ENCODE measurements around the gene PTBP2. TPM values are rescaled to one million over a fixed set of nuclear protein-coding genes. Genes with fewer than 3 reads are reported as not detected.

The PTBP2 gene
- total RNA-seq, 1 donor from 2014 or later = 29.7 TPM

DNA sequence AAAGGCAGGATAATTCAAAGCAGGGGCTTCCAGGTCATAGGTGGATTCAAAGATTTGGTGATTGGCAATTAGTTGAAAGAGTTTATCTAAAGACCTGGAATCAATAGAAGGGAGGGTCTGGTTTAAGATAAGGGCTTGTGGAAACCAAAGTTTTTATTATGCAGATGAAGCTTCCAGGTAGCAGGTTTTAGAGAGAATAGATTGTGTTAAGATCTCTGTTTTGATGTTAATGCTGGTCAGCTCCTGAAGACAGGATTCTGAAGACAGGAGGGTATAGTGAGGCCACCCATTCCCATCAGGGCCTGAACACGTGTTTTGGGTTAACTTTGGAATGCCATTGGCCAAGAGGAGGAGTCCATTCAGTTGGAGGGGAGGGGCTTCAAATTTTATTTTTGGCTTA is 6.1 kb upstream of the PTBP2 start:
- no peaks in the 10 kb centered on the region for H3K4me1 Mint-ChIP-seq (ENCODE audit: unreplicated experiment)
- H3K4me3 Mint-ChIP-seq (ENCODE audit: unreplicated experiment) = no peak overlapping the region
- no peak for DNase-seq (ENCODE audit: low spot score)
- no peaks in the 10 kb centered on the region for H3K36me3 Mint-ChIP-seq (ENCODE audit: low read depth, unreplicated experiment)
- H3K27ac Mint-ChIP-seq (ENCODE audit: unreplicated experiment) = no peak overlapping the region
- no peaks in the 10 kb centered on the region for H3K9me3 Mint-ChIP-seq (ENCODE audit: unreplicated experiment)
- no peaks in the 10 kb centered on the region for H3K27me3 Mint-ChIP-seq (ENCODE audit: unreplicated experiment)
- TF ChIP-seq, protein P1, sequence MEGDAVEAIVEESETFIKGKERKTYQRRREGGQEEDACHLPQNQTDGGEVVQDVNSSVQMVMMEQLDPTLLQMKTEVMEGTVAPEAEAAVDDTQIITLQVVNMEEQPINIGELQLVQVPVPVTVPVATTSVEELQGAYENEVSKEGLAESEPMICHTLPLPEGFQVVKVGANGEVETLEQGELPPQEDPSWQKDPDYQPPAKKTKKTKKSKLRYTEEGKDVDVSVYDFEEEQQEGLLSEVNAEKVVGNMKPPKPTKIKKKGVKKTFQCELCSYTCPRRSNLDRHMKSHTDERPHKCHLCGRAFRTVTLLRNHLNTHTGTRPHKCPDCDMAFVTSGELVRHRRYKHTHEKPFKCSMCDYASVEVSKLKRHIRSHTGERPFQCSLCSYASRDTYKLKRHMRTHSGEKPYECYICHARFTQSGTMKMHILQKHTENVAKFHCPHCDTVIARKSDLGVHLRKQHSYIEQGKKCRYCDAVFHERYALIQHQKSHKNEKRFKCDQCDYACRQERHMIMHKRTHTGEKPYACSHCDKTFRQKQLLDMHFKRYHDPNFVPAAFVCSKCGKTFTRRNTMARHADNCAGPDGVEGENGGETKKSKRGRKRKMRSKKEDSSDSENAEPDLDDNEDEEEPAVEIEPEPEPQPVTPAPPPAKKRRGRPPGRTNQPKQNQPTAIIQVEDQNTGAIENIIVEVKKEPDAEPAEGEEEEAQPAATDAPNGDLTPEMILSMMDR (IDR thresholded peaks at IDR 0.05; ENCODE audit: unreplicated experiment) = no peak

DNA sequence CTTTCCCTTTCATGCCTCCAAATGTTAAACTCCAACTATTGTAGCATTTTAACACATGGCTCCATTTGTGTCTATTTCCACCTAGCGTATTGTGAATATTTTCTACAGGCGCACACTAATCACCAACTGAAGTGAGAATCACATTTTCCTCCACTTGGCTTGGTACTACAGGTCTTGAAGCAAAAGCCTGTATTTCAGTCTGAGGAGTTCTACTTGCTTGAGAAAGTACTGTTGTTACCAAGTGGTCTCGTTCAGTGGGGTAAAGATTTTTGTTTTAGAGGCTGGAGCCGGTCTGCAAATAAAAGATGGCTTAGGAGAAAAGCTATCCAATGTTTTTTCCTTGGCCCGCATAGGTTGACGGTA is 550 bp upstream of the PTBP2 start:
- Mint-ChIP-seq H3K27ac (ENCODE audit: unreplicated experiment) (peak overlapping the region; percentile 94), H3K36me3 (ENCODE audit: low read depth, unreplicated experiment) (peaks cover 10% of the 10 kb centered on the region), H3K9me3 (ENCODE audit: unreplicated experiment) (no peaks in the 10 kb centered on the region), H3K4me1 (ENCODE audit: unreplicated experiment) (peaks cover 18% of the 10 kb centered on the region), H3K27me3 (ENCODE audit: unreplicated experiment) (peaks cover 6% of the 10 kb centered on the region), H3K4me3 (ENCODE audit: unreplicated experiment) (peak overlapping the region; percentile 99)
- TF ChIP-seq, protein P1 (IDR thresholded peaks at IDR 0.05; ENCODE audit: unreplicated experiment) = no peak
- no peak for DNase-seq (ENCODE audit: low spot score)

DNA sequence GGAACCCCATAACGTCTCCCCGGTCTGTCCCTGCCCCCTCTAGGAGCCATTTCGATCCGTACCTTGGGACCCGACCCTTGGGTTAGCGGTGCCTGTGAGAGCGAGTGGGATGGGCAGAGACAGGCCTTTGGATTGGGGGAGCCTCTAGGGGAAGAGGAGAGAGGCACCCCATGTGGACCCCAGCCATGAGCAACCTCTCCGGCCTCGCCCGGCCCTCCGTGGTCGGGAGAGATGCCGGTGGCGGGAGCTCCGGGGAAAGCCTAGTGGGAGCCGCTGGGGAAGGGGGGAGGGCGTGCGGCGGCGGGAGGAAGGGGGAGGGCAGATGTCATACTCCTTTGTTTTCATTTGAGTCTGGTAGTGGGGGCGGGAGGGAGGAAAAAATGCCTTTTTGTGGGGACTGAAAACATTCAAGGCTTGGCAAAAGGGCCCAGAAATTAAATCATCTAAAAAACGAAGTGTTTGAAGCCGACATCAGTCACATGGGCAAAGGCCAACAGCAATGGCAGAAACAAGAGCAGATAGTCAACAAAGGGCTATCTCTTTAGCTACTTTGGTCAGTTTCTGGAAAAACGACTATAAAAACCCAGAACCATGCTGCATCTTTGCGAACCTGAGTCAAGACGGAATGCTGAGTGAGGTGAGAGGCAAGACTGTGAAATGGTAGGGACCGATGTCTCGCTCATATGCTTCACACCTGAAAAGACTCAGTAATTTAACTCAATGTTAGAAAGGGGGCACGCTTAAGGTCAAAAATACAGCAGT is 758 bp downstream of the PTBP2 start:
- Mint-ChIP-seq H3K27me3 (ENCODE audit: unreplicated experiment) (peaks cover 6% of the 10 kb centered on the region), H3K4me3 (ENCODE audit: unreplicated experiment) (peak overlapping the region; percentile 98), H3K4me1 (ENCODE audit: unreplicated experiment) (peaks cover 24% of the 10 kb centered on the region), H3K36me3 (ENCODE audit: low read depth, unreplicated experiment) (peaks cover 10% of the 10 kb centered on the region), H3K9me3 (ENCODE audit: unreplicated experiment) (no peaks in the 10 kb centered on the region), H3K27ac (ENCODE audit: unreplicated experiment) (peak overlapping the region; percentile 95)
- DNase-seq (ENCODE audit: low spot score) = peak; percentile 59
- TF ChIP-seq, protein P1 (IDR thresholded peaks at IDR 0.05; ENCODE audit: unreplicated experiment) = no peak

DNA sequence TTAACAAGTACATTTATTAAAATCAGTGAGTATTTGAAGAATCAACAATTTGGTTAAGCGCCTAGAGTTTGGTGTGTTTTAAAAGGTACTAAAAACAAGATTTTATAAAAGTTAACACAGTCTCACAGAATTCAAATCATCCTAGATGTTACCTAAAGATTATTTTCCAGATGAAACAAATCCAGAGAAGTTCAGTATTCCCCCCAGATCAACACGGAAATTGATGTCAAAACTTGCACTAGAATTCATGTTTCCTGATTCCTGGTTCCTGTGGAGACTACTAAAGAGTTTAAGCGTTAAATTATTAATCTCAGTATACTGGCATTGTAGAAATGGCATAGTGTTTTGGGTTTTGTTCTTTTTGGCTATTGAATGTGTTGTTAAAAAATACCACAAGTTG is 1.4 kb downstream of the PTBP2 start:
- Mint-ChIP-seq H3K36me3 (ENCODE audit: low read depth, unreplicated experiment) (peaks cover 10% of the 10 kb centered on the region), H3K9me3 (ENCODE audit: unreplicated experiment) (no peaks in the 10 kb centered on the region), H3K27ac (ENCODE audit: unreplicated experiment) (peak overlapping the region; percentile 95), H3K4me3 (ENCODE audit: unreplicated experiment) (peak overlapping the region; percentile 98), H3K27me3 (ENCODE audit: unreplicated experiment) (peaks cover 6% of the 10 kb centered on the region), H3K4me1 (ENCODE audit: unreplicated experiment) (peaks cover 24% of the 10 kb centered on the region)
- no peak for DNase-seq (ENCODE audit: low spot score)
- TF ChIP-seq, protein P1 (IDR thresholded peaks at IDR 0.05; ENCODE audit: unreplicated experiment) = no peak

DNA sequence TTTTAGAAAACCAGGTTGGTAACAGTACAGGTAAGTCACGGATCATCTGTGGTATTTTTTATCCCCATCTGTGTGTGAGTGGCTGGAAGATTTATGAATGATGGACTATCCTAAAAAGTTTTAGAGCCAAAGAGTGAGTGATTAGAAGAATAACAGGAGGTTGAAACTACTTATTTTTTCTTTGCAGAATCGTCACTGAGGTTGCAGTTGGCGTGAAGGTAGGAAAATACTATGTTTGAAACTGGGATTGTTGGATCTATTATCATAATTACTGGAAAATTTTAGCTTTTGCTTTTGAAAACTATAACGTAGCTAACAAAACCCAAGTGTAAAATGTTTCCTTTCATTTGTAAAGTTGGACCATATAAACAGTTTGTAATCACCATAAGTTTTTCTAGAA is 1.8 kb downstream of the PTBP2 start:
- Mint-ChIP-seq H3K27me3 (ENCODE audit: unreplicated experiment) (peaks cover 6% of the 10 kb centered on the region), H3K9me3 (ENCODE audit: unreplicated experiment) (no peaks in the 10 kb centered on the region), H3K4me3 (ENCODE audit: unreplicated experiment) (peak overlapping the region; percentile 98), H3K4me1 (ENCODE audit: unreplicated experiment) (peaks cover 24% of the 10 kb centered on the region), H3K36me3 (ENCODE audit: low read depth, unreplicated experiment) (peaks cover 10% of the 10 kb centered on the region), H3K27ac (ENCODE audit: unreplicated experiment) (peak overlapping the region; percentile 95)
- TF ChIP-seq, protein P1 (IDR thresholded peaks at IDR 0.05; ENCODE audit: unreplicated experiment) = no peak
- DNase-seq (ENCODE audit: low spot score) = no peak

All from endothelial cell (in vitro differentiated cells).